Stimulated activated CD4-positive, alpha-beta T cell treated with anti-CD3 and anti-CD28 coated beads, Interleukin-12 subunit alpha, Interleukin-12 subunit beta, amount 100 ng/mL, for 4 hours (primary cell): Measurements from ENCODE around the gene AKIP1.
"Not testable (repeated sequence)": the region's sequence is repeated elsewhere in the genome, so short reads cannot be mapped to it uniquely, and the experiment has no call there.

Experiments
- DNase-seq: peaks from one replicate; pipeline ENCODE4 v3.0.0-alpha.2; 2020

Gene AKIP1

GRCh38 chr11:8917157-8917825 is 6.3 kb downstream of the AKIP1 start:
- no peak for DNase-seq

DNA sequence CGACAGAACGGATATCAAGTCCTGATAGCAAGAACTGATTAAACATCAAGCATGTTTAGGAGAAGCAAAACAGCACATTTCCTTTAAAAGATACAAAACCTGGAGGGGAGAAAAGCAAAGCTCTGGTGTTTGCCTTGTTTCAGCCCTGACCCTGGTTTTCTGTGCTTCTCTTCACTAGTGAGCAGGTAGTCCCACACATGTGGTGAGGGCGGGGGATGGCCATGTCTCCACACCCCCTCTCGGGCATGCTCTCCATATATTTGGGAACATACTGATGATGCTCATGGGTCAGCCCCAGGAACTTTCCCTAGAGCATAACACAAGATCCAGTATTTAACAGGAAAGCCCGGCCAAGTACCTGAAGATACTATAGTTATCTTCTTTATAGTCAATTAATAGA is 11.7 kb downstream of the AKIP1 start:
- no peak for DNase-seq

GRCh38 chr11:8925711-8926110 is 14.7 kb downstream of the AKIP1 start:
- DNase-seq: no peak

GRCh38 chr11:8926236-8926635 is 15.2 kb downstream of the AKIP1 start:
- no peak for DNase-seq

DNA sequence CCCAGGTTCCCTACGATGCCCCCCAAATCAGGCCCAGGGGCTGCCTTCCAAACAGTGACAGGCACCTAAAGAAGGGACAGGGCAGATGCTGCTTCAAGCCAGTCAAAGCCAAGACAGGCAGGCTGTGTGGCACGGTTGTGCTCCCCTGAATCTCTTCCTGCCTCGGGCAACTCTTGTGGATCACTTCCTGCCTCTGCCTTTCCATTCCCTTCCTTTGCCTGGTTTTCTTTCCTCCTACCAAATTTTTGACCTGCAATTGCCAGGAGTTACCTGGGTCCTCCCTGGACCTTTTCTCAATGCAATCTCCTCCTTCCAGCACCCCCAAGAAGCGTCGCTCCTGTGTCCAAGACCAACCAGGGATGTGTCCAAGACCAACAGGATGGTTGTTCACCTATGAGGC is 16.2 kb downstream of the AKIP1 start:
- no peak for DNase-seq

DNA sequence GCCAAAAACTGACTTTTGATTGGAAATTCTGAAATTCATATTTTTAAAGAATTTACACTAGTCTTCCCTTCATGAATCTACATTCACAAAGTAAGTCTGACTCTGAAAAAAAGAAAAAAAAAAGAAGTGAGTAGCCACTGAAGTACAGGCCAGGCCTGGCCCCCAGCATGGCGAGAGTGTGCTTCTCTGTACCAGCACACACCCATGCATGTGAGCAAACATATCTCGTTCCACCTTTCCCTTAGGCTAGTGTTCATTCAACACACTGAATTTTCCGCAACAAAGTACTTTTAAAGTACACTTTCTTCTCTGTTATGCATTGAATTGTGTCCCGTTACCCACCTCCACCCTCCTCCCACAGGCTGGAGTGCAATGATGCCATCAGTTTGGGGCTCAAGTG is 17.2 kb downstream of the AKIP1 start:
- DNase-seq: no peak

GRCh38 chr11:8928981-8929615 is 18.1 kb downstream of the AKIP1 start:
- no peak for DNase-seq

GRCh38 chr11:8930456-8931175 is 19.6 kb downstream of the AKIP1 start:
- no peak for DNase-seq

- DNase-seq: no peak
These were observed 21.7 kb downstream of the AKIP1 start, which contains the start of gene C11orf16 for GRCh38 chr11:8932564-8933180. Gene C11orf16 (minus strand): TSS chr11:8932947. CDS start chr11:8932308, 639 bp downstream.

GRCh38 chr11:8933931-8934330 is 22.9 kb downstream of the AKIP1 start:
- no peak for DNase-seq

DNA sequence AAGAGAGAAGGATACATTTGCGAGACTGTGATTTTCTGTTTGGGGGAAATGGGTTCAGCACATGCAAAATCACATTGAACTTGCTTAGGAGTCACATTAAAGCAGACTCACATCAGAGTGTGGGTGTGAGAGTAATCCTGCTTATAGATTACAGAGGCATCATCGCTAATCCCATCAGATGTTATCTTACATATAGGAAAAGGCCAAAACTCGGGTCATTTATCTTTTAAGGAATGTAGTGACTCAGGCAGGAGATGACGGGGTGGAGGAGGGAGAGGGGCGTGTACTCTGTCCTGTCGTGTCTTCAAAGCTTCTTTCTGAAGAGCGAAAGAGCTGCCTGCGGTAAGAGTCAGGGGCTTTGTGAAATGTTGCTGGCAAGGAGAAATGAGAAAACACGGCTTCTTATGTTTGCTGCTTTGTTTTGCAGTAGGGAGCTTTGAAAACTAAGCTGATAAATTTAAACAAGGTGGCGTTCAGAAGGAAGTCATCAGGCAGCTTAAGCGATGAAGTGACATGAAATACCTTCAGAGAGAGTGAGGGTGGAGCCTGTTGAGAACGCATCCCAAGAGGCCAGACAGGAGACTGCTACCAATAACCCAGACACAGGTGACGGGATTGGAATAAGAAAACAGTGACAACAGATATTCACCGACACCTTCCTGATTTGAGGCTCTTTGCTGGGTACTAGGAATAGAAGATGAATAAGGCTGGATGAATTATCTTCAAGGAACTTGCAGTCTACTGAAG is 23.9 kb downstream of the AKIP1 start:
- no peak for DNase-seq

DNA sequence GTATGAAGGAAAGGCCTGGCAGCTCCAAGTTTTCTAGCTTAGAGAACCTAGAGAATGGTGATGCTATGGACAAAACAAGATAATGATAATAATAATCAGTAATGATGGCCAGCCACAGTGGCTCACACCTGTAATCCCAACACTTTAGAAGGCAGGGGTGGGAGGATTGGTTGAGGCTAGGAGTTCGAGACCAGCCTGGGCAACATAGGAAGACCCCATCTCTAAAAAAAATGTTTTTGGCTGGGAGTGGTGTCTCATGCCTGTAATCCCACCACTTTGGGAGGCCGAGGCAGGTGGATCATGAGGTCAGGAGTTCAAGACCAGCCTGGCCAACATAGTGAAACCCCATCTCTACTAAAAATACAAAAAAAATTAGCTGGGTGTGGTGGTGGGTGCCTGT is 24.8 kb downstream of the AKIP1 start:
- not testable (repeated sequence) for DNase-seq

DNA sequence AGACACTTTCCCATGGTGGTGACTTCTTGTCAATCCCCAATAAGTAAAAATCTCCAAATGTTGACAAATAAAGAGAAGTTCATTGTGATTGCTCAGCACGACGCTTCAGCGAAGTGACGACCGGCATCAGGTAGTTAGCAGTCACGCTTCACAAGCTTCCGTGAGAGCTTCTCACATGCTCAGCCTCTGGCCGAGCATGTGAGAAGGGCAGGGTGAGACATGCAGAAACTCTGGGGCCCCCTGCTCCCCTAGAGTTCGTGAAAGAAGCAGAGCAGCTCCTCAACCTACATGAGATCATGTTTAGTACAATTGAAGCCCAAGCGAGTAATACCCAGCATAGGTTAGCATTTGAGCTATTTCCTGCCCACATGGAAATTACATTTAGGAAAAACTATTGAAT is 26.2 kb downstream of the AKIP1 start:
- DNase-seq: no peak

DNA sequence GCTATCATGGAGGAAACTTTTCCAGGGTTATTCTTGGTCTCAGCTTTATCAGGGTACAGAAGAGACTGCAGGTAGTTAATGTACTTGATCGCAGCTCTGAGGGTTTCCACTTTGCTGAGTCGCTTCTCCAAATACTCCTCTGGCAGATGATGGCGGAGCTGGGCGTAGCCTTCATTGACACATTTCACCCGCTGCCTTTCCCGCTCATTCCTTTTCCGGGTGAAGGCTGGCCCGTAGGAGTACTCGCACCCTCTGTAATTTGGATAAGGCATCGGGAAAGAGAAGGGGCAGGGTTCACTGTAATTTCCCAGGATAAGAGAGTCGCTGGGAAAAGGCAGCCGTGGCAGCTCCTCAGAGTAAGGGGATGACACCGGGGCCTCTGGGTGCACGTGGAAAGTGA is 26.7 kb downstream of the AKIP1 start:
- DNase-seq: no peak

- no peak for DNase-seq
These were observed 30.5 kb downstream of the AKIP1 start for GRCh38 chr11:8941341-8942103.

DNA sequence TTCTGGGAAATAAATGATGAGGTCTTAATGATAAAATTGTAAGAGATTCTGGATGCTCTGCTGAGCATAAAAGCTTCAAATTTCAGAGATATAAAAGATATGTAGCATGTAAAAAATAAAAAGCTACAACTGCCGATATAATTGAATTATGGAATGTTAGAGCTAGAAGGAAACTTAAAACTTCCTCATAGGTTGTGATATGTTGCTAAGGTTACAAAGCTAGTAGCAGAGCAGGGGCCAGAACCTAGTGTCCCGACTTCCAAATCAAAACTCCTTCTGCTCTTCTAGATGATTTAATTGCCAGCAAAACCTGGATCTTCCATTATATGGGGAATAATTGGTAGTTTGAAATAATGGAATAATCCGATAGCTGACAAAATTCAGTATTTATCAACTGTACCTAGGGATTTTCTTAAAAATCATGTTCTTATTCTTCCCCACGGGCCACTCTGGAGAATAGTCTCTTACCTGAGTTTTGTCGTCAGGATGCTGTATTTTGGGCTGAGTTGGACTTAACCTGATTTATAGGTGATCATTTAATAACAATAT is 31.6 kb downstream of the AKIP1 start, which contains the start of gene ASCL3:
Gene ASCL3, minus strand, starts transcription at position 499 of the 549 bp plus-strand sequence. CDS start 4,855 bp downstream, outside the sequence.
- no peak for DNase-seq

DNA sequence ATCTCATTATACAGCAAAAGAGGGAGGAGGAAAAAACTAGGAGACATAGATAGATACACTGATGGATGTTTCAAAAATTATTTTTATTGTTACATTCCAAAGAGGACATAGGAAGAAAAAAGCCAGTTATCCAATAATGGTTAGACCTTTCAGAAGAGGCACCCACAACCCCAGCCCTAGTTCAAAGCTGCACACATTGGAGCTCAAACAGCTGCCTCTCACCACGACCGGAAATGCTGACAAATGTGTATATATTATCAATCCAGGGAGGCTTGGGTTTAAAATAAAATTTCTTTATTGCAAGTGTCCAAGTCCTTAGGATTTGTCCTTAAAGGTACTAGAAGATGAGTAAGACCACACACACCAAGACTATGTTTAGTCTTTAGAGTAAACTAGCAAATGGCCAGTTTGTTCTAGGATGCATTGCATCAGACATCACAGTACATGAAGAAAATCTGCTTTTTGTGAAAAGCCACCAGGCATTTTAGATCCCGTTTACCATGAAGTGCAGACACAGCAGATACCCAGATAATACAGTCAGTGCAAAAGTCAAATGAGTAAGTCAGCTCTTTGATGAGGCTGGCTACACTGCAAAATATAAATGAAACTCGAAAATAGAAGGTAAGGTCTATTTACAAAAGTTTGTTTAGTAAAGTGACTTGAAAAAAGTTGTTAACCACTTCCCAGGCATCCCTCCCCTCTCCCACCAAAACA is 36.4 kb downstream of the AKIP1 start:
- no peak for DNase-seq

- DNase-seq: no peak
These were observed 37.9 kb downstream of the AKIP1 start for GRCh38 chr11:8948886-8949285.

DNA sequence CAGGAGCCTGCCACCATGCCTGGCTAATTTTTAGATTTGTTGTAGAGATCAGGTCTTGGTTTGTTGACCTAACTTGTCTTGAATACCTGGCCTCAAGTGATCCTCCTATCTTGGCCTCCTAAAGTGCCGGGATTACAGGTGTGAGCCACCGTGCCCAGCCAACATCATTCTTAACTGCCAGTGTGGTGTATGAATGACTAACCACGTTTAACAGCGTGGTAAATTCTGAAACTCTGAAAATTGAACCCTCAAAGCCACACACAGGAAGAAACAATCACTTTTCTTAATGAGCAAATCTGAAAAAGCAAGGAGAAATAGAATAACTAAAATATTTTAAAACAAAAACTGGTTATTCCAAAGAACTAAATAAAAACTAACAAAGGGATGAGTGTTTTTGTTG is 45.9 kb downstream of the AKIP1 start:
- DNase-seq: no peak

- DNase-seq: no peak
These were observed 48.7 kb downstream of the AKIP1 start for GRCh38 chr11:8959546-8960166.

DNA sequence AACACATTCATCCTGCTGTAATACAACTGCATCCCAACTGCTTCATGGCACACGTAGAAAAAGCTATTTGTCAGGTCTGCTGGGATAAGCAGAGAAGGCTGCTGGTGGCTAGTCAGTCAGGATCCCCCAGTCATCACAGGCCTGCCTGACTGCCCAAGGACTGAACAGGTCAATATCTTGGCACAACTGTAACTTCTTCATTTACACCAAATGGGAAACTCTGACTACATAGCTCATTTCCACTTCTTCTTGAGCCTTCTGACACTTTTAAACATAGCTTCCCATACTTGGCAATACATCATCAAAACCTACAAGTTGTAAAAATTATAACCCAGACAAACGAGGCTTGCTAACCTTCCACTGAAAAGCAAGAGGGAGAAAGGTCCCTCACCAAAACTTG is 50.4 kb downstream of the AKIP1 start:
- no peak for DNase-seq
